Mesodermal cell (in vitro differentiated cells): ENCODE results near the gene USP22.
"Not testable (repeated sequence)": the region's sequence is repeated elsewhere in the genome, so short reads cannot be mapped to it uniquely, and the experiment has no call there.

Experiments
- H3K27ac ChIP-seq: 2 replicates; pipeline ENCODE4 v1.7.0; 2013; ENCODE audit warnings: mild to moderate bottlenecking, low read depth, low read length, moderate library complexity; ENCODE audit not compliant: severe bottlenecking
- H3K36me3 ChIP-seq: 2 replicates; pipeline ENCODE4 v1.7.1; 2013; ENCODE audit warnings: mild to moderate bottlenecking, low read length, moderate library complexity; ENCODE audit not compliant: control insufficient read depth, insufficient read depth
- H3K4me1 ChIP-seq: one replicate; pipeline ENCODE4 v1.7.1; 2013; ENCODE audit warnings: mild to moderate bottlenecking, low read length; ENCODE audit not compliant: insufficient read depth, control insufficient read depth, poor library complexity, severe bottlenecking
- H3K4me3 ChIP-seq: 2 replicates; pipeline ENCODE4 v1.7.0; 2013; ENCODE audit warnings: low read length, control low read depth, mild to moderate bottlenecking; ENCODE audit not compliant: insufficient read depth, poor library complexity, severe bottlenecking; ENCODE audit errors: extremely low read depth
- H3K9me3 ChIP-seq: 2 replicates; pipeline ENCODE4 v1.7.1; 2013; ENCODE audit warnings: mild to moderate bottlenecking, low read length, moderate library complexity; ENCODE audit not compliant: control insufficient read depth
- WGBS, 2 experiments: methylation state at CpG; one replicate each; pipeline ENCODE4 v1.1.5; 2013; ENCODE audit warnings: missing lambda C conversion rate in 2 of 2; ENCODE audit not compliant: insufficient coverage in 2 of 2; 5-methylcytosine and 5-hydroxymethylcytosine counted together

The USP22 gene

GRCh38 chr17:21076242-21076641 is 33.4 kb upstream of the USP22 start:
- H3K9me3 ChIP-seq: no peaks in the 10 kb centered on the region
- no peaks in the 10 kb centered on the region for H3K4me1 ChIP-seq
- H3K4me3 ChIP-seq: no peak overlapping the region
- no peak overlapping the region for H3K27ac ChIP-seq
- no peaks in the 10 kb centered on the region for H3K36me3 ChIP-seq
- WGBS, 2 experiments: 57 to 88% methylated on average over 1 to 3 of the region's 3 CpGs

GRCh38 chr17:21075739-21076085 is 32.9 kb upstream of the USP22 start:
- Histone ChIP-seq H3K4me1 (no peaks in the 10 kb centered on the region), H3K36me3 (no peaks in the 10 kb centered on the region), H3K4me3 (no peak overlapping the region), H3K9me3 (no peaks in the 10 kb centered on the region), H3K27ac (no peak overlapping the region)
- WGBS, 2 experiments: 95 to 96% methylated on average over 6 to 11 of the region's 11 CpGs

- Histone ChIP-seq H3K4me3 (no peak overlapping the region), H3K36me3 (no peaks in the 10 kb centered on the region), H3K4me1 (no peaks in the 10 kb centered on the region), H3K9me3 (no peaks in the 10 kb centered on the region), H3K27ac (no peak overlapping the region)
- WGBS, 2 experiments: 84 to 91% methylated on average over 4 to 9 of the region's 11 CpGs
These were observed 30.0 kb upstream of the USP22 start for GRCh38 chr17:21072745-21073197.

GRCh38 chr17:21066394-21066793 is 23.6 kb upstream of the USP22 start:
- no peaks in the 10 kb centered on the region for H3K4me1 ChIP-seq
- WGBS, 2 experiments: 65 to 83% methylated on average over 2 of the region's 2 CpGs
- no peaks in the 10 kb centered on the region for H3K36me3 ChIP-seq
- no peak overlapping the region for H3K27ac ChIP-seq
- peaks cover 17% of the 10 kb centered on the region for H3K9me3 ChIP-seq
- no peak overlapping the region for H3K4me3 ChIP-seq

GRCh38 chr17:21061971-21062526 is 19.2 kb upstream of the USP22 start:
- H3K27ac ChIP-seq: no peak overlapping the region
- 84 to 85% methylated on average over 3 to 6 of the region's 7 CpGs for WGBS, 2 experiments
- H3K36me3 ChIP-seq: no peaks in the 10 kb centered on the region
- peaks cover 17% of the 10 kb centered on the region for H3K9me3 ChIP-seq
- H3K4me3 ChIP-seq: no peak overlapping the region
- peaks cover 6% of the 10 kb centered on the region for H3K4me1 ChIP-seq

GRCh38 chr17:21061158-21061835 is 18.5 kb upstream of the USP22 start:
- peaks cover 6% of the 10 kb centered on the region for H3K4me1 ChIP-seq
- H3K4me3 ChIP-seq: no peak overlapping the region
- WGBS, 2 experiments: 90 to 93% methylated on average over 8 to 12 of the region's 13 CpGs
- no peak overlapping the region for H3K27ac ChIP-seq
- H3K9me3 ChIP-seq: peaks cover 11% of the 10 kb centered on the region
- no peaks in the 10 kb centered on the region for H3K36me3 ChIP-seq

GRCh38 chr17:21059761-21060160 is 16.9 kb upstream of the USP22 start:
- Histone ChIP-seq H3K27ac (no peak overlapping the region), H3K4me3 (no peak overlapping the region), H3K9me3 (no peaks in the 10 kb centered on the region), H3K36me3 (no peaks in the 10 kb centered on the region), H3K4me1 (peaks cover 6% of the 10 kb centered on the region)
- WGBS, 2 experiments: 94 to 98% methylated on average over 7 of the region's 7 CpGs

- 50 to 63% methylated on average over 2 of the region's 5 CpGs for WGBS, 2 experiments
These were observed 15.5 kb upstream of the USP22 start for GRCh38 chr17:21058098-21058893.

GRCh38 chr17:21053056-21053455 is 10.2 kb upstream of the USP22 start:
- H3K4me3 ChIP-seq, H3K36me3 ChIP-seq, H3K4me1 ChIP-seq, H3K9me3 ChIP-seq, H3K27ac ChIP-seq: not testable (repeated sequence)
- 100% methylated on average over 2 to 8 of the region's 8 CpGs for WGBS, 2 experiments

More at GRCh38 chr17:21058098-21058893, 15.5 kb upstream of the USP22 start:
- Histone ChIP-seq H3K4me1 (peaks cover 6% of the 10 kb centered on the region), H3K27ac (no peak overlapping the region), H3K4me3 (no peak overlapping the region), H3K36me3 (no peaks in the 10 kb centered on the region), H3K9me3 (no peaks in the 10 kb centered on the region)

GRCh38 chr17:21049457-21049856 is 6.6 kb upstream of the USP22 start:
- WGBS, 2 experiments: 100% methylated on average over 1 of the region's 1 CpG; no CpG with 5 or more reads in 1 of the 2 experiments
- Histone ChIP-seq H3K4me1 (peaks cover 3% of the 10 kb centered on the region), H3K27ac (no peak overlapping the region), H3K9me3 (no peaks in the 10 kb centered on the region), H3K36me3 (no peaks in the 10 kb centered on the region), H3K4me3 (no peak overlapping the region)
